A549 (cell line): ENCODE results near the gene BPIFB4. TPM values are rescaled to one million over a fixed set of nuclear protein-coding genes. Genes with fewer than 3 reads are reported as not detected.

Experiments
- ATAC-seq, 2 experiments: fragments of 200-7000 bp in 1 of 2; fragments of >200 bp in 1 of 2; cut with Nextera tagmentation in 1 of 2; cut with Tn5 transposase in 1 of 2; 3 replicates each; pipeline versions ENCODE4 v1.8.0 to v1.9.1; 2018 to 2020; ENCODE audit warnings: mild to moderate bottlenecking in 1 of 2, moderate library complexity in 1 of 2
- CTCF ChIA-PET: fragments of 300-600 bp; sonication (Branson Sonifier 250); formaldehyde crosslinking; extraction: SDS; loops from one replicate; lab custom pipeline; 2021; ENCODE audit warnings: antibody characterized with exemption, inconsistent platforms; lab: Yijun Ruan, JAX
- POLR2A ChIA-PET: fragments of 350-600 bp; formaldehyde crosslinking; extraction: SDS; loops from one replicate; lab custom pipeline; 2021; ENCODE audit warnings: antibody characterized with exemption, inconsistent platforms; lab: Yijun Ruan, JAX
- DNase-seq, 2 experiments: peaks; one replicate each; pipeline versions ENCODE4 v3.0.0 to v3.0.0-alpha.2; 2011 to 2016; ENCODE audit warnings: low read depth in 1 of 2, low spot score in 1 of 2
- FAIRE-seq: peaks from 2 replicates; lab custom pipeline; 2011; peaks lifted over from hg19 to GRCh38; lab: Jason Lieb, UNC
- H3K27ac ChIP-seq, 2 experiments: fragments of >200 bp; sonication (Bioruptor Twin); formaldehyde crosslinking; 3 replicates each; pipeline ENCODE4 v1.5.1; 2016 to 2017
- H3K4me1 ChIP-seq: fragments of >200 bp; sonication (Bioruptor Twin); formaldehyde crosslinking; 3 replicates; pipeline ENCODE4 v1.6.1; 2016
- H3K4me2 ChIP-seq: fragments of >200 bp; sonication (Bioruptor Twin); formaldehyde crosslinking; 3 replicates; pipeline ENCODE4 v1.6.1; 2016
- H3K4me3 ChIP-seq: fragments of >200 bp; sonication (Bioruptor Twin); formaldehyde crosslinking; 3 replicates; pipeline ENCODE4 v1.5.1; 2016
- H3K9me3 ChIP-seq: fragments of >200 bp; sonication (Bioruptor Twin); formaldehyde crosslinking; 3 replicates; pipeline ENCODE4 v1.6.1; 2016
- CBX2 ChIP-seq: fragments of 200-600 bp; sonication (generic); IDR thresholded peaks from 2 replicates; pipeline ENCODE4 v1.6.1; 2016; ENCODE audit warnings: low read depth, mild to moderate bottlenecking, borderline replicate concordance
- CBX8 ChIP-seq: fragments of 200-600 bp; sonication (generic); IDR thresholded peaks from 2 replicates; pipeline ENCODE4 v1.6.1; 2016
- CEBPB ChIP-seq, 2 experiments: fragments of >200 bp in 1 of 2; sonication (Bioruptor Twin) in 1 of 2; formaldehyde crosslinking in 1 of 2; IDR thresholded peaks; 2 replicates each; pipeline ENCODE4 v1.6.1; 2012 to 2016
- EP300 ChIP-seq, 2 experiments: fragments of >200 bp; sonication (Bioruptor Twin); formaldehyde crosslinking; IDR thresholded peaks; 2 replicates in 1 of 2; 3 replicates in 1 of 2; pipeline ENCODE4 v1.6.1; 2016 to 2017
- FOSL2 ChIP-seq, 2 experiments: fragments of 450-650 bp in 1 of 2; fragments of >200 bp in 1 of 2; sonication (Bioruptor Twin) in 1 of 2; formaldehyde crosslinking; IDR thresholded peaks; 2 replicates each; pipeline versions ENCODE4 v1.5.0 to v1.6.1; 2016 to 2020; ENCODE audit warnings: mild to moderate bottlenecking in 1 of 2, moderate library complexity in 1 of 2
- FOXS1 ChIP-seq: fragments of 250-450 bp; sonication (Bioruptor Pico); IDR thresholded peaks from 2 replicates; pipeline ENCODE4 v1.5.0; 2020; ENCODE audit warnings: mild to moderate bottlenecking, moderate library complexity
- HES2 ChIP-seq: fragments of >200 bp; sonication (Bioruptor Twin); formaldehyde crosslinking; IDR thresholded peaks from 2 replicates; pipeline ENCODE4 v1.6.1; 2016
- HMGXB4 ChIP-seq: fragments of 250-450 bp; sonication (Bioruptor Pico); IDR thresholded peaks from 2 replicates; pipeline ENCODE4 v1.5.0; 2021; ENCODE audit warnings: mild to moderate bottlenecking, moderate library complexity, borderline replicate concordance
- HOXA7 ChIP-seq: fragments of 250-450 bp; sonication (Bioruptor Pico); IDR thresholded peaks from 2 replicates; pipeline ENCODE4 v1.5.0; 2020; ENCODE audit warnings: mild to moderate bottlenecking, moderate library complexity
- JUN ChIP-seq, 2 experiments: fragments of >200 bp; sonication (Bioruptor Twin); formaldehyde crosslinking; IDR thresholded peaks; 2 replicates in 1 of 2; 3 replicates in 1 of 2; pipeline ENCODE4 v1.6.1; 2016 to 2017
- KDM5A ChIP-seq: fragments of 200-600 bp; sonication (generic); IDR thresholded peaks from 2 replicates; pipeline ENCODE4 v1.6.1; 2016; ENCODE audit warnings: antibody characterized with exemption, mild to moderate bottlenecking
- MYC ChIP-seq: IDR thresholded peaks from 2 replicates; pipeline ENCODE4 v1.6.1; 2012; ENCODE audit warnings: mild to moderate bottlenecking, inconsistent platforms, low read length, improper control_type of control experiment, borderline replicate concordance
- NFE2L2 ChIP-seq: fragments of 150-350 bp; conservative IDR thresholded peaks from 2 replicates; pipeline ENCODE4 v1.6.1; 2014; ENCODE audit warnings: low read length
- NPAS2 ChIP-seq: fragments of 250-450 bp; sonication (Bioruptor Pico); IDR thresholded peaks from 2 replicates; pipeline ENCODE4 v1.8.0; 2022; ENCODE audit warnings: mild to moderate bottlenecking, moderate library complexity, borderline replicate concordance
- NR3C1 ChIP-seq: fragments of >200 bp; sonication (Bioruptor Twin); formaldehyde crosslinking; IDR thresholded peaks from 3 replicates; pipeline ENCODE4 v1.6.1; 2017
- PBX3 ChIP-seq: IDR thresholded peaks from 2 replicates; pipeline ENCODE4 v1.6.1; 2012
- PHF8 ChIP-seq: fragments of 200-600 bp; sonication (generic); IDR thresholded peaks from 2 replicates; pipeline ENCODE4 v1.6.1; 2016; ENCODE audit warnings: low read depth, mild to moderate bottlenecking, antibody characterized with exemption, moderate library complexity, borderline replicate concordance
- POLR2A ChIP-seq: IDR thresholded peaks from 2 replicates; pipeline ENCODE4 v1.6.1; 2012; ENCODE audit warnings: mild to moderate bottlenecking, low read length
- RNF2 ChIP-seq: fragments of 200-600 bp; sonication (generic); IDR thresholded peaks from 2 replicates; pipeline ENCODE4 v1.6.1; 2016; ENCODE audit warnings: low read depth, mild to moderate bottlenecking, antibody characterized with exemption, moderate library complexity, borderline replicate concordance
- SMC3 ChIP-seq: fragments of >200 bp; sonication (Bioruptor Twin); formaldehyde crosslinking; IDR thresholded peaks from 3 replicates; pipeline ENCODE4 v1.6.1; 2018; ENCODE audit warnings: inconsistent platforms
- SREBF2 ChIP-seq: fragments of 450-650 bp; IDR thresholded peaks from 2 replicates; pipeline ENCODE4 v1.6.1; 2014; ENCODE audit warnings: mild to moderate bottlenecking, moderate library complexity
- ZNF302 ChIP-seq: fragments of 250-450 bp; sonication (Bioruptor Pico); IDR thresholded peaks from 2 replicates; pipeline ENCODE4 v1.9.0; 2021; ENCODE audit warnings: inconsistent platforms, mild to moderate bottlenecking, moderate library complexity
- WGBS: methylation state at CpG from one replicate; pipeline ENCODE4 v1.1.6; 2017; ENCODE audit errors: missing lambda C conversion rate; 5-methylcytosine and 5-hydroxymethylcytosine counted together
- polyA plus RNA-seq, 4 experiments: library from polyadenylated mRNA; depleted of rRNA in 3 of 4; stranded (reverse); fragments of >200 nt; fragmentation: RNase III in 1 of 4; extraction: RNeasy Plus Mini Kit Qiagen cat#74134 plus additional on column Dnase treatment in 1 of 4; gene quantifications; 2 replicates in 3 of 4; 3 replicates in 1 of 4; pipeline ENCODE4 v1.2.3, GENCODE V29; 2011 to 2017

The BPIFB4 gene
- polyA plus RNA-seq, 2 of the 4 experiments (the other 2 are of a cell fraction): not detected

GRCh38 chr20:33046412-33046811 lies 33.0 kb upstream of the BPIFB4 start (continued):
- no peak for TF ChIP-seq HOXA7 (CRISPR knock-in tag)
- no peak for TF ChIP-seq PBX3
- no peak for TF ChIP-seq NPAS2
- TF ChIP-seq, all 56 proteins: peak for 0

- TF ChIP-seq FOXS1 (CRISPR knock-in tag): no peak
- TF ChIP-seq JUN (IDR thresholded peaks at IDR 0.05): no peak
- TF ChIP-seq CBX2: no peak
- TF ChIP-seq CEBPB (IDR thresholded peaks at IDR 0.05): no peak
- no peak for TF ChIP-seq EP300 (IDR thresholded peaks at IDR 0.05)
- TF ChIP-seq MYC: no peak
- TF ChIP-seq HMGXB4 (CRISPR knock-in tag): no peak
- TF ChIP-seq SMC3: no peak
- no peak for TF ChIP-seq CBX8
- Histone ChIP-seq H3K4me3 (no peak overlapping the region), H3K27ac (no peak overlapping the region), H3K9me3 (no peaks in the 10 kb centered on the region), H3K4me2 (no peak overlapping the region), H3K4me1 (no peaks in the 10 kb centered on the region)
- no peak for ATAC-seq
- POLR2A ChIA-PET: no interaction called here
- WGBS: 75% methylated on average over 4 of the region's 4 CpGs
- FAIRE-seq: no peak
- no peak for DNase-seq
- CTCF ChIA-PET: interaction anchor here (0.9 to 1.6 kb wide), 3 partner anchors 9 to 45 kb away, joined by 3 read pairs; no protein-coding TSS in a partner anchor
Observed at GRCh38 chr20:33051333-33051732, 28.1 kb upstream of the BPIFB4 start.

GRCh38 chr20:33053291-33054106 lies 25.9 kb upstream of the BPIFB4 start, which contains the start of gene BPIFB3:
Gene BPIFB3 (plus strand): TSS chr20:33053903. CDS start chr20:33055436, 1,533 bp downstream.
- no peaks in the 10 kb centered on the region for H3K9me3 ChIP-seq
- POLR2A ChIA-PET: no interaction called here
- 60% methylated on average over 20 of the region's 25 CpGs for WGBS
- H3K4me3 ChIP-seq: no peak within 1 kb of the TSS
- ATAC-seq (no peak), FAIRE-seq (no peak), DNase-seq (no peak)
- no peaks in the 10 kb centered on the region for H3K4me1 ChIP-seq
- CTCF ChIA-PET: interaction anchor here (0.6 kb wide), 2 partner anchors 149 to 307 kb away, joined by 3 to 5 read pairs; no protein-coding TSS in a partner anchor
- TF ChIP-seq SREBF2: no peak
- no peak for TF ChIP-seq KDM5A
- no peak within 1 kb of the TSS for H3K27ac ChIP-seq
- H3K4me2 ChIP-seq: no peak within 1 kb of the TSS

- no peak for FAIRE-seq
- POLR2A ChIA-PET: no interaction called here
Observed at GRCh38 chr20:33054381-33054780, 25.1 kb upstream of the BPIFB4 start.

More at GRCh38 chr20:33054381-33054780, 25.1 kb upstream of the BPIFB4 start:
- WGBS: 72% methylated on average over 7 of the region's 7 CpGs
- Histone ChIP-seq H3K9me3 (no peaks in the 10 kb centered on the region), H3K4me1 (no peaks in the 10 kb centered on the region), H3K4me2 (no peak overlapping the region), H3K27ac (no peak overlapping the region), H3K4me3 (no peak overlapping the region)
- ATAC-seq (no peak), DNase-seq (no peak)
- TF ChIP-seq POLR2A (no peak), ZNF302 (CRISPR knock-in tag) (no peak), MYC (no peak), NR3C1 (no peak), RNF2 (no peak), PHF8 (no peak), HES2 (no peak), HOXA7 (CRISPR knock-in tag) (no peak), NFE2L2 (no peak), JUN (IDR thresholded peaks at IDR 0.05) (no peak), FOSL2 (IDR thresholded peaks at IDR 0.05) (no peak), FOSL2 (CRISPR knock-in tag; IDR thresholded peaks at IDR 0.05) (no peak)
- CTCF ChIA-PET: interaction anchor here (0.6 kb wide), 1 partner anchor 308 kb away, joined by 3 read pairs; no protein-coding TSS in a partner anchor
